Uterus (tissue), 2 donors: ENCODE results near the gene NRXN2.

Experiments used
- CTCF ChIP-seq, 4 experiments: fragments of 200-600 bp in 2 of 4; fragments of 450-650 bp in 2 of 4; sonication (generic) in 2 of 4; IDR thresholded peaks; one replicate each; pipeline ENCODE4 v1.5.1; 2016 to 2019; ENCODE audit warnings: antibody characterized with exemption in 4 of 4, mild to moderate bottlenecking in 2 of 4, moderate library complexity in 1 of 4
- POLR2A ChIP-seq, 2 donors: fragments of 450-650 bp; IDR thresholded peaks; one replicate each; pipeline ENCODE4 v1.6.1; 2016; ENCODE audit warnings: antibody characterized with exemption in 2 of 2, mild to moderate bottlenecking in 1 of 2, moderate library complexity in 1 of 2

- TF ChIP-seq CTCF (IDR thresholded peaks at IDR 0.05) (no peak), POLR2A (IDR thresholded peaks at IDR 0.05) (no peak)
These were observed 594 bp downstream of the NRXN2 start for GRCh38 chr11:64722141-64723065.
